ENCODE data around the gene OTUD3. TPM values are rescaled to one million over a fixed set of nuclear protein-coding genes. Genes with fewer than 3 reads are reported as not detected.

OTUD3 gene
- total RNA-seq (10 to 100 TPM; 13.1 to 23.6 (median 20.8) TPM), polyA plus RNA-seq (1 to 10 TPM in 1 of 2 donors, under 1 TPM in 1; 0.97 to 2.4 TPM), total RNA-seq (42.8 reads per million, percentile 68 among the genes with 10 or more reads in this experiment)

DNA sequence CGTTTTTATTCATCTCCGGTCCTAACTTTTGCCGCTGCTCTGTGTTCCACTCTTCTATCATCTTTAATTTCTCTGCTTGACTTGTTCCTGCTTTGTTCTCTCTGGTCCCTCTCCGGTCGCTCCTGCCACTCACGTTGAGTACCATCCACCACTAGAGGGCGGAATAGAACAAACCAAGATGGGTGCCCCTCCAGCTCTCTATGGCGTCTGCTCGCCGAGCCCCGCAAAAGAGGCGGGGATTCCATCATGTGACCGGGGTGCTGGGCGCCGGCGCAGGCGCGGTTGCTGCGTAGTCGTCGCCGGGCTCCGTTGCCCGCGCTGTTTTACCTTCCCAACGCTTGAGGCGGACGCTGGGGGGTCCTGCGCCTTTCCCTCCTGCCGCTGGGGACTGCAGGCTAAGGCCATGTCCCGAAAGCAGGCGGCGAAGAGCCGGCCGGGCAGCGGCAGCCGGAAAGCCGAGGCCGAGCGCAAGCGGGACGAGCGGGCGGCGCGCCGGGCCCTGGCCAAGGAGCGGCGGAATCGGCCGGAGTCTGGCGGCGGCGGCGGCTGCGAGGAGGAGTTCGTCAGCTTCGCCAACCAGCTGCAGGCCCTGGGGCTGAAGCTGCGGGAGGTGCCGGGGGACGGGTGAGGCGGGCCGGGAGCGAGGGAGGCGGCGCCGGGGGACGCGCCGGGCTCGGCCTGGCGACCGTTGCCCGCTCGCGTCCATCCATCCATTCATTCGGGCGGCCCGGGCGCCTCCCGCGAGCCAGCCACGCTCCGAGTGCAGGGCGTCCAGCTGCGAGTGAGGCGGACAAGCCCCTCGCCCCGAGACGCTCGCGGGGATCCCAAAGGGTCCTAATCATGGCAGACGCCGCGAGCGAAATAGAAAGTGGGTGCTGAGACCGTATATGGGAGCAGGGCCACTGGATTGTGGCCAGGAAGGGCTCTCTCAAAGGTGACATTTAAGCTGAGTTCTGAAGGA is at the start of gene OTUD3:
Gene OTUD3, plus strand, starts transcription at position 285 of the 961 bp plus-strand sequence. Its CDS starts 119 bp downstream, at position 404.
- CTCF ChIA-PET, result interaction anchor here (0.7 to 1.3 kb wide), 4 partner anchors 8 to 269 kb away, joined by 3 to 4 read pairs (median 4); no protein-coding TSS in a partner anchor
- H3K4me3 ChIP-seq (ENCODE audit: low read length), result peak within 1 kb of the TSS; percentile 66
- intact Hi-C loops (cut with micrococcal nuclease), result loop anchor here (1.0 to 10.0 kb wide), 11 partner anchors 80 to 1900 kb away; partner anchors contain the start of genes CAPZB (in 1 of the 2), HTR6 (in 1 of the 2), MUL1 (in 1 of the 2) and PINK1 (in 1 of the 2)
- peaks cover 0 to 3% (median 0%) of the 10 kb centered on the region in 11 donors for H3K9me3 Mint-ChIP-seq
- H3K4me1 Mint-ChIP-seq, result peaks cover 20 to 50% (median 47%) of the 10 kb centered on the region in 7 donors
- H3K4me1 ChIP-seq (ENCODE audit: control insufficient read depth in 2 of 2, insufficient read depth in 2 of 2, low read length in 2 of 2), result peaks cover 15 to 23% of the 10 kb centered on the region in 2 donors
- H3K27ac ChIP-seq (ENCODE audit: low read depth, low read length), result peak within 1 kb of the TSS; percentile 82
- peak within 1 kb of the TSS; percentile 3 to 88 (median 75) for H3K27ac Mint-ChIP-seq
- DNase-seq (peak; percentile 87 to 97 (median 96)), ATAC-seq (peak; percentile 100)
- H3K36me3 ChIP-seq (ENCODE audit: control insufficient read depth in 2 of 3, insufficient read depth in 3 of 3, low read length in 3 of 3), result no peaks in the 10 kb centered on the region
- peak within 1 kb of the TSS; percentile 77 to 95 (median 88) for H3K4me3 Mint-ChIP-seq
- H3K36me3 Mint-ChIP-seq, result no peaks in the 10 kb centered on the region
- POLR2A ChIA-PET, result interaction anchor here (1.1 to 1.5 kb wide), 2 partner anchors 12 to 222 kb away, joined by 3 to 5 read pairs; no protein-coding TSS in a partner anchor
- no peaks in the 10 kb centered on the region for H3K9me3 ChIP-seq (ENCODE audit: control insufficient read depth in 2 of 3, low read length in 3 of 3)
- peaks cover 0 to 15% (median 6%) of the 10 kb centered on the region in 5 donors for H3K27me3 Mint-ChIP-seq
- no peaks in the 10 kb centered on the region for H3K27me3 ChIP-seq (ENCODE audit: control insufficient read depth in 2 of 2, insufficient read depth in 2 of 2, low read length in 2 of 2)

DNA sequence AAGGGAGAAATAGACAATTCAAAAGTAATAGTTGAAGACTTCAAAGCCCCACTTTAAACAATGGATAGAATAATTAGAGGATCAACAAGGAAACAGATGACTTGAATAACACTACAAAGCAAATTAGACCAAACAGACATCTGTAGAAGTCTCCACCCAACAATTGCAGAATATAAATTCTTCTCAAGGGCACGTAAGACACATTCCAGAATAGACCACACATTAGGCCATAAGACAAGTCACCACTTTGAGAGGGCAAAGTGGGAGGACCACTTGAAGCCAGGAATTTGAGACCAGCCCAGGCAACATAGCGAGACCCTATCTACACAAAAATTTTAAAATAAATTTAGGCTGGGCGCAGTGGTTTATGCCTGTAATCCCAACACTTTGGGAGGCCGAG is 46.6 kb upstream of the OTUD3 start:
- intact Hi-C loops (cut with micrococcal nuclease), result no loop called here
- H3K4me3 Mint-ChIP-seq, result no peak overlapping the region
- Histone ChIP-seq H3K27me3 (ENCODE audit: control insufficient read depth in 2 of 2, insufficient read depth in 2 of 2, low read length in 2 of 2) (peaks cover 0 to 3% of the 10 kb centered on the region in 2 donors), H3K4me3 (ENCODE audit: low read length) (no peak overlapping the region), H3K9me3 (ENCODE audit: control insufficient read depth in 2 of 3, low read length in 3 of 3) (no peaks in the 10 kb centered on the region), H3K4me1 (ENCODE audit: control insufficient read depth in 2 of 2, insufficient read depth in 2 of 2, low read length in 2 of 2) (no peaks in the 10 kb centered on the region), H3K36me3 (ENCODE audit: control insufficient read depth in 2 of 3, insufficient read depth in 3 of 3, low read length in 3 of 3) (no peaks in the 10 kb centered on the region), H3K27ac (ENCODE audit: low read depth, low read length) (no peak overlapping the region)
- DNase-seq (no peak), ATAC-seq (no peak)
- H3K27ac Mint-ChIP-seq, result no peak overlapping the region
- H3K36me3 Mint-ChIP-seq, result peaks cover 0 to 8% (median 4%) of the 10 kb centered on the region in 5 donors
- H3K9me3 Mint-ChIP-seq, result peaks cover 0 to 13% (median 3%) of the 10 kb centered on the region in 11 donors
- peaks cover 11 to 41% (median 23%) of the 10 kb centered on the region in 5 donors for H3K27me3 Mint-ChIP-seq
- POLR2A ChIA-PET, result no interaction called here
- H3K4me1 Mint-ChIP-seq, result peaks cover 0 to 4% (median 0%) of the 10 kb centered on the region in 7 donors
- CTCF ChIA-PET, result no interaction called here

- peaks cover 0 to 4% (median 0%) of the 10 kb centered on the region in 7 donors for H3K4me1 Mint-ChIP-seq
- H3K36me3 Mint-ChIP-seq, result no peaks in the 10 kb centered on the region
- peaks cover 0 to 1% (median 0%) of the 10 kb centered on the region in 11 donors for H3K9me3 Mint-ChIP-seq
- POLR2A ChIA-PET, result interaction anchor here (0.9 kb wide), 1 partner anchor 13 kb away, joined by 4 read pairs; no protein-coding TSS in a partner anchor
- H3K36me3 ChIP-seq (ENCODE audit: control insufficient read depth in 2 of 3, insufficient read depth in 3 of 3, low read length in 3 of 3), result no peaks in the 10 kb centered on the region
- no peak overlapping the region for H3K27ac ChIP-seq (ENCODE audit: low read depth, low read length)
- no peaks in the 10 kb centered on the region for H3K27me3 ChIP-seq (ENCODE audit: control insufficient read depth in 2 of 2, insufficient read depth in 2 of 2, low read length in 2 of 2)
- no peak overlapping the region for H3K4me3 ChIP-seq (ENCODE audit: low read length)
- DNase-seq (no peak), ATAC-seq (no peak)
- no peak overlapping the region for H3K4me3 Mint-ChIP-seq
- H3K4me1 ChIP-seq (ENCODE audit: control insufficient read depth in 2 of 2, insufficient read depth in 2 of 2, low read length in 2 of 2), result no peaks in the 10 kb centered on the region
- H3K9me3 ChIP-seq (ENCODE audit: control insufficient read depth in 2 of 3, low read length in 3 of 3), result no peaks in the 10 kb centered on the region
- H3K27me3 Mint-ChIP-seq, result peaks cover 0 to 22% (median 10%) of the 10 kb centered on the region in 5 donors
- H3K27ac Mint-ChIP-seq, result no peak overlapping the region
- intact Hi-C loops (cut with micrococcal nuclease), result no loop called here
- CTCF ChIA-PET, result no interaction called here
Observed at GRCh38 chr1:19837866-19838265, 44.3 kb upstream of the OTUD3 start.

DNA sequence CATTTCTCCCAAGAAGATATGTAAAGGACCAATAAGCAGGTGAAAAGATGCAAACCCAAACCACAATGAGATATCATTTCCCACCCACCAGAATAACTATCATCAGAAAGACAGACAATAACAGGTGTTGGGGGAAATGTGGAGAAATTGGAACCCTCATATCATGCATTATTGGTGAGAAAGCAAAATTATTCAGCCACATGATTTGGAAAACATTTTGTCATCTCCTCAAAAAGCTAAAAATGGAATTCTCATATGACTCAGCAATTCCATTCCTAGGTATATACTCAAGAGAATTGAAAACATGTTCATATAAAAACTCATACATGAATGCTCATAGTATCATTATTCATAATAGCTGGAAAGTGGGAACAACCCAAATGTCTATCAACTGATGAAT is 42.0 kb upstream of the OTUD3 start:
- Histone ChIP-seq H3K36me3 (ENCODE audit: control insufficient read depth in 2 of 3, insufficient read depth in 3 of 3, low read length in 3 of 3) (no peaks in the 10 kb centered on the region), H3K27me3 (ENCODE audit: control insufficient read depth in 2 of 2, insufficient read depth in 2 of 2, low read length in 2 of 2) (no peaks in the 10 kb centered on the region), H3K9me3 (ENCODE audit: control insufficient read depth in 2 of 3, low read length in 3 of 3) (no peaks in the 10 kb centered on the region), H3K4me1 (ENCODE audit: control insufficient read depth in 2 of 2, insufficient read depth in 2 of 2, low read length in 2 of 2) (no peaks in the 10 kb centered on the region), H3K4me3 (ENCODE audit: low read length) (no peak overlapping the region), H3K27ac (ENCODE audit: low read depth, low read length) (no peak overlapping the region)
- ChIA-PET CTCF (no interaction called here), POLR2A (no interaction called here)
- Mint-ChIP-seq H3K36me3 (no peaks in the 10 kb centered on the region), H3K9me3 (peaks cover 0 to 1% (median 0%) of the 10 kb centered on the region in 11 donors), H3K27me3 (peaks cover 8 to 27% (median 13%) of the 10 kb centered on the region in 5 donors), H3K4me3 (no peak overlapping the region), H3K27ac (no peak overlapping the region), H3K4me1 (peaks cover 0 to 4% (median 0%) of the 10 kb centered on the region in 7 donors)
- intact Hi-C loops (cut with micrococcal nuclease), result no loop called here
- no peak for ATAC-seq
- no peak for DNase-seq

GRCh38 chr1:19844731-19845495 is 37.3 kb upstream of the OTUD3 start:
- Mint-ChIP-seq H3K4me3 (no peak overlapping the region), H3K36me3 (no peaks in the 10 kb centered on the region), H3K27ac (no peak overlapping the region), H3K9me3 (no peaks in the 10 kb centered on the region), H3K27me3 (peaks cover 13 to 25% (median 14%) of the 10 kb centered on the region in 5 donors), H3K4me1 (no peaks in the 10 kb centered on the region)
- POLR2A ChIA-PET, result no interaction called here
- Histone ChIP-seq H3K36me3 (ENCODE audit: control insufficient read depth in 2 of 3, insufficient read depth in 3 of 3, low read length in 3 of 3) (no peaks in the 10 kb centered on the region), H3K9me3 (ENCODE audit: control insufficient read depth in 2 of 3, low read length in 3 of 3) (no peaks in the 10 kb centered on the region), H3K27ac (ENCODE audit: low read depth, low read length) (no peak overlapping the region), H3K4me3 (ENCODE audit: low read length) (no peak overlapping the region), H3K27me3 (ENCODE audit: control insufficient read depth in 2 of 2, insufficient read depth in 2 of 2, low read length in 2 of 2) (no peaks in the 10 kb centered on the region), H3K4me1 (ENCODE audit: control insufficient read depth in 2 of 2, insufficient read depth in 2 of 2, low read length in 2 of 2) (no peaks in the 10 kb centered on the region)
- DNase-seq, result no peak
- no peak for ATAC-seq
- CTCF ChIA-PET, result no interaction called here
- intact Hi-C loops (cut with micrococcal nuclease), result no loop called here

GRCh38 chr1:19845555-19845954 is 36.6 kb upstream of the OTUD3 start:
- ATAC-seq (no peak), DNase-seq (no peak)
- CTCF ChIA-PET, result no interaction called here
- Histone ChIP-seq H3K36me3 (ENCODE audit: control insufficient read depth in 2 of 3, insufficient read depth in 3 of 3, low read length in 3 of 3) (no peaks in the 10 kb centered on the region), H3K4me1 (ENCODE audit: control insufficient read depth in 2 of 2, insufficient read depth in 2 of 2, low read length in 2 of 2) (no peaks in the 10 kb centered on the region), H3K27me3 (ENCODE audit: control insufficient read depth in 2 of 2, insufficient read depth in 2 of 2, low read length in 2 of 2) (no peaks in the 10 kb centered on the region), H3K4me3 (ENCODE audit: low read length) (no peak overlapping the region), H3K9me3 (ENCODE audit: control insufficient read depth in 2 of 3, low read length in 3 of 3) (no peaks in the 10 kb centered on the region), H3K27ac (ENCODE audit: low read depth, low read length) (no peak overlapping the region)
- peaks cover 13 to 25% (median 14%) of the 10 kb centered on the region in 5 donors for H3K27me3 Mint-ChIP-seq
- intact Hi-C loops (cut with micrococcal nuclease), result no loop called here
- H3K27ac Mint-ChIP-seq, result no peak overlapping the region
- H3K4me1 Mint-ChIP-seq, result peaks cover 0 to 2% (median 0%) of the 10 kb centered on the region in 7 donors
- POLR2A ChIA-PET, result no interaction called here
- H3K9me3 Mint-ChIP-seq, result no peaks in the 10 kb centered on the region
- H3K4me3 Mint-ChIP-seq, result no peak overlapping the region
- H3K36me3 Mint-ChIP-seq, result no peaks in the 10 kb centered on the region

Measured in naive thymus-derived CD4-positive, alpha-beta T cell (primary cell).